Measurements from ENCODE around the gene MRPS7. TPM values are rescaled to one million over a fixed set of nuclear protein-coding genes. Genes with fewer than 3 reads are reported as not detected.

MRPS7 gene
- total and polyA plus RNA-seq, 9 of the 15 experiments (the other 6 are each of a cell fraction or from before 2014, with no cell fraction given), result 107 to 244 (median 132) TPM

- TF ChIP-seq RHOXF2B (CRISPR knock-in tag; conservative IDR thresholded peaks at IDR 0.05) (no peak), ZNF77 (CRISPR knock-in tag; IDR thresholded peaks at IDR 0.05) (no peak), TCFL5 (CRISPR knock-in tag; conservative IDR thresholded peaks at IDR 0.05) (no peak), GABPA (tag; conservative IDR thresholded peaks at IDR 0.05; ENCODE audit: low read depth) (peak; percentile 89), GTF3C2 (IDR thresholded peaks at IDR 0.05; ENCODE audit: borderline replicate concordance, extremely low read depth, insufficient read length) (no peak), ZNF354B (CRISPR knock-in tag; IDR thresholded peaks at IDR 0.05) (no peak), ZNF764 (CRISPR knock-in tag; IDR thresholded peaks at IDR 0.05; ENCODE audit: low read depth) (0 out of 2 replicates have a peak, but pooled peaks have one; percentile 44), TRIM24 (IDR thresholded peaks at IDR 0.05) (no peak), U2AF2 (optimal IDR thresholded peaks at IDR 0.05; ENCODE audit: low read depth, low read length) (no peak), DPF2 (IDR thresholded peaks at IDR 0.05) (no peak), ZNF274 (IDR thresholded peaks at IDR 0.05; ENCODE audit: borderline replicate concordance, low read depth, low read length) (no peak), TAF7 (tag; IDR thresholded peaks at IDR 0.05) (no peak), GTF2E2 (tag; IDR thresholded peaks at IDR 0.05) (no peak), ZNF282 (CRISPR knock-in tag; IDR thresholded peaks at IDR 0.05) (peak; percentile 85; the same call in 1 of the 2 replicates), ATF1 (CRISPR knock-in tag; IDR thresholded peaks at IDR 0.05) (peak; percentile 64; the same call in 1 of the 2 replicates), ATF1 (tag; IDR thresholded peaks at IDR 0.05) (peak; percentile 91), SMAD3 (CRISPR knock-in tag; conservative IDR thresholded peaks at IDR 0.05) (no peak), PYGO2 (tag; IDR thresholded peaks at IDR 0.05) (no peak), ZNF41 (CRISPR knock-in tag; conservative IDR thresholded peaks at IDR 0.05) (no peak), NFIX (CRISPR knock-in tag; IDR thresholded peaks at IDR 0.05; ENCODE audit: low read depth) (no peak)
- TF ChIP-seq, protein P1, sequence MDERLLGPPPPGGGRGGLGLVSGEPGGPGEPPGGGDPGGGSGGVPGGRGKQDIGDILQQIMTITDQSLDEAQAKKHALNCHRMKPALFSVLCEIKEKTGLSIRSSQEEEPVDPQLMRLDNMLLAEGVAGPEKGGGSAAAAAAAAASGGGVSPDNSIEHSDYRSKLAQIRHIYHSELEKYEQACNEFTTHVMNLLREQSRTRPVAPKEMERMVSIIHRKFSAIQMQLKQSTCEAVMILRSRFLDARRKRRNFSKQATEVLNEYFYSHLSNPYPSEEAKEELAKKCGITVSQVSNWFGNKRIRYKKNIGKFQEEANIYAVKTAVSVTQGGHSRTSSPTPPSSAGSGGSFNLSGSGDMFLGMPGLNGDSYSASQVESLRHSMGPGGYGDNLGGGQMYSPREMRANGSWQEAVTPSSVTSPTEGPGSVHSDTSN (CRISPR knock-in tag; IDR thresholded peaks at IDR 0.05; ENCODE audit: low read depth), result no peak
- TF ChIP-seq, protein P1 (tag; conservative IDR thresholded peaks at IDR 0.05; ENCODE audit: low read depth), result no peak
- TF ChIP-seq, protein P2, sequence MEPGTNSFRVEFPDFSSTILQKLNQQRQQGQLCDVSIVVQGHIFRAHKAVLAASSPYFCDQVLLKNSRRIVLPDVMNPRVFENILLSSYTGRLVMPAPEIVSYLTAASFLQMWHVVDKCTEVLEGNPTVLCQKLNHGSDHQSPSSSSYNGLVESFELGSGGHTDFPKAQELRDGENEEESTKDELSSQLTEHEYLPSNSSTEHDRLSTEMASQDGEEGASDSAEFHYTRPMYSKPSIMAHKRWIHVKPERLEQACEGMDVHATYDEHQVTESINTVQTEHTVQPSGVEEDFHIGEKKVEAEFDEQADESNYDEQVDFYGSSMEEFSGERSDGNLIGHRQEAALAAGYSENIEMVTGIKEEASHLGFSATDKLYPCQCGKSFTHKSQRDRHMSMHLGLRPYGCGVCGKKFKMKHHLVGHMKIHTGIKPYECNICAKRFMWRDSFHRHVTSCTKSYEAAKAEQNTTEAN (CRISPR knock-in tag; IDR thresholded peaks at IDR 0.05), result no peak
- TF ChIP-seq, protein P3, sequence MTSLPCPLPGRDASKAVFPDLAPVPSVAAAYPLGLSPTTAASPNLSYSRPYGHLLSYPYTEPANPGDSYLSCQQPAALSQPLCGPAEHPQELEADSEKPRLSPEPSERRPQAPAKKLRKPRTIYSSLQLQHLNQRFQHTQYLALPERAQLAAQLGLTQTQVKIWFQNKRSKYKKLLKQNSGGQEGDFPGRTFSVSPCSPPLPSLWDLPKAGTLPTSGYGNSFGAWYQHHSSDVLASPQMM (CRISPR knock-in tag; IDR thresholded peaks at IDR 0.05), result no peak
Observed at GRCh38 chr17:75271233-75271954, 9.7 kb downstream of the MRPS7 start (continued).

All from K562 (cell line).